Activated naive CD8-positive, alpha-beta T cell (primary cell): ENCODE measurements around the gene KRT2.
"Not testable (repeated sequence)": the region's sequence is repeated elsewhere in the genome, so short reads cannot be mapped to it uniquely, and the experiment has no call there.

Source experiments
- H3K27ac Mint-ChIP-seq: one replicate; pipeline ENCODE4 v1.8.0; 2021; ENCODE audit warnings: mixed read lengths
- H3K27me3 Mint-ChIP-seq: one replicate; pipeline ENCODE4 v1.8.0; 2021; ENCODE audit warnings: mixed read lengths
- H3K36me3 Mint-ChIP-seq: one replicate; pipeline ENCODE4 v1.8.0; 2021; ENCODE audit warnings: mixed read lengths
- H3K4me1 Mint-ChIP-seq: one replicate; pipeline ENCODE4 v1.8.0; 2021; ENCODE audit warnings: low read depth, mixed read lengths
- H3K4me3 Mint-ChIP-seq: one replicate; pipeline ENCODE4 v1.8.0; 2021; ENCODE audit warnings: mild to moderate bottlenecking, mixed read lengths
- H3K9me3 Mint-ChIP-seq: one replicate; pipeline ENCODE4 v1.8.0; 2021; ENCODE audit warnings: low read depth, mixed read lengths

KRT2 gene

DNA sequence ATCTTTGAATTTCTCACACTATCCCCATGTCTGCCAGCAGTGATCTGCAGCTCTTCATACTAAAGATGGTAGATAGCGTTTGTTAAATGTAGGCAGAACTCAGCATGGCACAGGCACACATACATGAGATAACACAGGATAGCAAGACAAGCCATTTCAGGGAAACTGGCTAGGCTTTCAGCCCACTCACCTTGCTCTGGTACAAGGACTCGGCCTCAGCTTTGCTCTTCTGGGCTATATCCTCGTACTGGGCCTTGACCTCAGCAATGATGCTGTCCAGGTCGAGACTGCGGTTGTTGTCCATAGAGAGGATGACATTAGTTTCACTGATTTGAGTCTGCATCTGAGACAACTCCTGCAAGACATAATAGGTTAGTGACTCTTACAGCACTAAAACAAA lies 25.1 kb upstream of the KRT2 start:
- H3K36me3 Mint-ChIP-seq: no peaks in the 10 kb centered on the region
- H3K27me3 Mint-ChIP-seq: no peaks in the 10 kb centered on the region
- H3K27ac Mint-ChIP-seq: no peak overlapping the region
- H3K4me1 Mint-ChIP-seq: peaks cover 44% of the 10 kb centered on the region
- peak overlapping the region; percentile 52 for H3K4me3 Mint-ChIP-seq
- no peaks in the 10 kb centered on the region for H3K9me3 Mint-ChIP-seq

DNA sequence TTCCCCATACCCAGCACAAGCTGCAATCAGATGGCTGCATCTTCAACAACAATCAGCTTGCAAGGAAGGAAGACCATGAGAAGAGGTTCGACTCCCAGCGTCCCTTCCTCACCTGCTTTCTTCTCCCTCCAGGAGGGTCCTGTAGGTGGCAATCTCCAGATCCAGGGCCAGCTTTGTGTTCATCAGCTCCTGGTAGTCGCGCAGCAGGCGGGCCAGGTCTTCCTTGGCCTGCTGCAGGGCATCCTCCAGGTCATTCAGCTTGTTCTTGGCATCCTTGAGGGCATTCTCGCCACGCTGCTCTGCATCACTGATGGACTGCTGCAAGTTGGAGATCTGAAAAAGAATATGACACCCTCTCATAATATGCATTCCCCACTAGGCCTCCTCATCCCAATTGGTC lies 24.2 kb upstream of the KRT2 start:
- H3K4me1 Mint-ChIP-seq: peaks cover 34% of the 10 kb centered on the region
- H3K27me3 Mint-ChIP-seq: no peaks in the 10 kb centered on the region
- no peaks in the 10 kb centered on the region for H3K36me3 Mint-ChIP-seq
- peak overlapping the region; percentile 52 for H3K4me3 Mint-ChIP-seq
- no peaks in the 10 kb centered on the region for H3K9me3 Mint-ChIP-seq
- H3K27ac Mint-ChIP-seq: peak overlapping the region; percentile 7

DNA sequence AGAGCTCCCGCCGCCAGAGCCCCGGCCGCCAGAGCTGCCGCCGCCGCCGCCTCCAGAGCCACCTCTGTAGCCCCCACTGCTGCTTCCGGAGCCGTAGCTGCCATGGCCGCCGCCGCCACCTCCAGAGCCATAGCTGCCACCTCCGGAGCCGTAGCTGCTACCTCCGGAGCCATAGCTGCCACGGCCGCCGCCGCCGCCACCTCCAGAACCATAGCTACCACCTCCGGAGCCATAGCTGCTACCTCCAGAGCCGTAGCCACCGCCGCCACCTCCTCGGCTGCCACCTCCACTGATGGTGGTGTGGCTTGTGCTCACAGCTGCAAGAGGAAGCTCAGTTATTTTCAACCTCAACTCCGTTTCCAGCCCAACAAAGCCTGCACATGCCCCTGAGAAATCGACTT lies 23.3 kb upstream of the KRT2 start:
- Mint-ChIP-seq H3K9me3 (no peaks in the 10 kb centered on the region), H3K27me3 (no peaks in the 10 kb centered on the region), H3K4me3 (peak overlapping the region; percentile 52), H3K4me1 (peaks cover 26% of the 10 kb centered on the region), H3K36me3 (no peaks in the 10 kb centered on the region), H3K27ac (no peak overlapping the region)

DNA sequence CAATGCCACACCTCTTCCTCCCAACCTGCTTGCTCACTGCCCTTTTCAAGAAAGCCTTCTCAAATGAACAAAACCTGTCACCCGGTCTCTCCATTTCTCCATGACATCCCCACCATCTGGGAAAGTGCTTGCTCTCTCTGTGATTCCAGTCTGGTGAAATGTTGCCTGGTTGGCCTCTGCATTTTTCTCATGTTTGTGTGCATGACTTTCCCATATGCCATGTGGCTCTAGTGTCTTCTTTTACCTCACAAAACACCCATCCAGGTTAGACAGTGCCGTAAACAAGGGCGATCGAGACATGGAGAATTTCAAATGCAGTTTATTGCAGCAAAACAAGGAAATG lies 22.4 kb upstream of the KRT2 start:
- H3K27ac Mint-ChIP-seq: peak overlapping the region; percentile 46
- H3K9me3 Mint-ChIP-seq: no peaks in the 10 kb centered on the region
- H3K27me3 Mint-ChIP-seq: no peaks in the 10 kb centered on the region
- H3K4me3 Mint-ChIP-seq: peak overlapping the region; percentile 65
- H3K4me1 Mint-ChIP-seq: peaks cover 22% of the 10 kb centered on the region
- H3K36me3 Mint-ChIP-seq: no peaks in the 10 kb centered on the region

DNA sequence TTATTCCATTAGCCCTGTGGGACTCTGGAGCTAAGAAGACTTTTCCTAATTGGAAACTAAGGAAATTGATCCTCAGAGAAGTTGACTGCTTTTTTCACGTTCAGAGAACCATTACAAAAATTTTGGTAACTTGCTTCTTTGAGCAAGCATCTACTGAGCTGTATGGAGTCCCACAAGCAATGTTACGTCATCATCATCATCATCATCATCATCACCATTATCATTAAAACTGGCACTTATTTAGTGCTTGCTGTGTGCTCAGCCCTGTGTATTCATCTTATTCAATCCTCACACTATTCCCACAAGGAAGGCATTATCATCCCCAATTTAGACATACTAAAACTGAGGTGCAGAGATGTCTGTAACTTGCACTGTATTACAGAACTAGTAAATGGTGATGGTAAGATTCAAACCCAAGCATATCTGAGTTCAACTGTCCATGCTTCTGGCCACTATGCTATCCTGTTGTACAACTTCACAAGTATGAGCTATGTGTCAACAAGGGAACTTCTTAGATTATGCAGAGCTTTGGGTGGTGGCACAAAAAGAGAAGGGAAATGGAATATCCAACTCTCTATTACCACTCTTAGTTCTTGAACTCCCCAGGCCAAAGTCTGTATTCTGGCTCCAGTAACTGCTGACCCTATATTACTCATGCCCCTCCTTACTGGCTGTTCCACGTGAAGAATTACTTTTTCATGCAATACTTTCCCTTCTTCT lies 21.9 kb upstream of the KRT2 start:
- Mint-ChIP-seq H3K27me3 (no peaks in the 10 kb centered on the region), H3K36me3 (no peaks in the 10 kb centered on the region), H3K4me1 (peaks cover 19% of the 10 kb centered on the region), H3K9me3 (no peaks in the 10 kb centered on the region), H3K4me3 (no peak overlapping the region), H3K27ac (no peak overlapping the region)

DNA sequence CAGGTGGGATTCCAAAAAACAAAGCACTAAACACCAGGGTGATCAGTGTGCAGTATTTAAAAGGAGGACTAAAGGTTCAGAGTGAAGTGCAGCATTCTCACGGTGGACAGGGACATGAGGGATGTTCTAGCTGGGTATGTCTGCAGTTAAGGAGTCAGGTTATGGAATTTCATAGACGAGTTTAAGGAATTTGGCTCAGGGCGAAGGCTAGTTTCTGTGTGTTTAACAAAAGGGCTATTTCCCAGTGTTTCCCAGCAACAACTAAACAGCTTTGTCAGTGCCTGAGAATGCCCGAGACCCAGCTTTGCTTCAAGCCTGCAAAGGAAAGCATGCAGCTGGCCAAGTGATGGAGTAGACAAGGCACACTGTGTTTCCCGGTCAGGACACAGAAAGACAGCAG lies 21.2 kb upstream of the KRT2 start:
- H3K4me1 Mint-ChIP-seq: peaks cover 19% of the 10 kb centered on the region
- H3K36me3 Mint-ChIP-seq: no peaks in the 10 kb centered on the region
- no peaks in the 10 kb centered on the region for H3K9me3 Mint-ChIP-seq
- no peak overlapping the region for H3K4me3 Mint-ChIP-seq
- no peak overlapping the region for H3K27ac Mint-ChIP-seq
- no peaks in the 10 kb centered on the region for H3K27me3 Mint-ChIP-seq

DNA sequence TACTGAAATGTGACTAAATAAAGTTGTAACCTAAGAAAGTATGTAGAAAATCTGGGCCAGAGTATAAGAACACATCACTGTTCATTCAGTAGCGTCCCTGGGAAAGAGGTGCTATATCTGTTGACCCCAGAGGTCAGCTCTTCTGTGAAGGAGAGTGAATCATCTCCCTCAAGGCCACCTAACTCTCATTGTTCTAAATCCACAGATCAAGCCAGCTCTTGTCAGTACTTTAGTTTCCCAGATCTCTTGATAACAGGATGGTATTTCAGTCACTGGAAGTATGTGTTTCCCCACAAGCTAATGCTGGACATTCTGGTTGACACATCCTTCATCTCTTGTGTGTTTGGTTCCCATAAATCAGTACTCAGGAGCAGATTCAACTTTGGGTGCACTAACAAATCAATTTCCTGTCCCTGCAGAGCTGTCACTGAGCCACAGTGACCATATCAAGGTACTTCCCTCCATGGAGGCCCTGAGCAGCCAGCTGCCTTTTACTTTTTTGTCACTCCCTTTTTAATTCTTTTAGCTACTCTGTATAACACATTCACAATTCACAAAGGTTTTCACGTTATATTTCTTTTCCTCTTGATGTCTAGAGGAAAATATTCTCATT lies 20.4 kb upstream of the KRT2 start:
- no peaks in the 10 kb centered on the region for H3K36me3 Mint-ChIP-seq
- H3K4me3 Mint-ChIP-seq: no peak overlapping the region
- H3K4me1 Mint-ChIP-seq: peaks cover 20% of the 10 kb centered on the region
- H3K27me3 Mint-ChIP-seq: no peaks in the 10 kb centered on the region
- H3K27ac Mint-ChIP-seq: no peak overlapping the region
- H3K9me3 Mint-ChIP-seq: no peaks in the 10 kb centered on the region

DNA sequence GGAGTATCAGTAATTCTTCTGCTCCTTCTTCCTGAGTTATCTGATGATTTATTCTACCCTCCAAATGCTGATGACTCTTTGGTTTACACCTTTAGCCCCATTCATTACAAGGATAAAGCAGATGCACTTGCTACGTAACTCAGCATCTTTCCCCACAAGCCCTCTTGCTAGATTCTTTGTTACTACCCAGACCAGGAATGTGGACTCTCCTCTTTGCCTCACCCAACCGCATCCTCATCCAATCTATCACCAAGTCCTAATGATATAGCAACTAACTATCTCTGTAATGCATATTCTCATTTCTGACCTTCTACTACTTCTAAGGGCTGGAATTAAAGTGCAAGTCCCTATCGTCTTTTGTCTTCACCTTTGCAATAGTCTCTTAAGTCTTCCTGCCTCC lies 18.9 kb upstream of the KRT2 start:
- Mint-ChIP-seq H3K4me1 (peaks cover 16% of the 10 kb centered on the region), H3K4me3 (no peak overlapping the region), H3K36me3 (no peaks in the 10 kb centered on the region), H3K27ac (no peak overlapping the region), H3K9me3 (no peaks in the 10 kb centered on the region), H3K27me3 (no peaks in the 10 kb centered on the region)

DNA sequence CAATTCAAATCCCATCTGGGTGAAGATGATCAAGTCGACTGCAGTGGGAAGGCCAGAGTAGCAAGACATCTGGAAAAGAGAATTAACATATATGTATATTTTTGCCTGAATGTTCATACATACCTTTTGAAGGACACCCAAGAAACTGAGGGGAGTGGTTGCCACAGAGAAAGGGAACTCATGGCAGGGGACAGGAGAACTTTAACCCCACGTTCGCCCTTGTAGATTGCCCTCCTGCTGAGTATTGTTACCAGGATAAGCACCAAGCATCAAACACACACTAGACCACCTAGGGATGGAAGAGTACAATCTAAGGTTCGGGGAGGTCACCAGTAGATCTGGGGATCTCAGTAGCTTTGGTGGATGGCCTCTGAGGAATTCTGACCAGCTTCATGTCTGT lies 18.5 kb upstream of the KRT2 start:
- no peaks in the 10 kb centered on the region for H3K36me3 Mint-ChIP-seq
- H3K4me1 Mint-ChIP-seq: peaks cover 13% of the 10 kb centered on the region
- H3K27ac Mint-ChIP-seq: no peak overlapping the region
- H3K9me3 Mint-ChIP-seq: no peaks in the 10 kb centered on the region
- H3K4me3 Mint-ChIP-seq: no peak overlapping the region
- H3K27me3 Mint-ChIP-seq: no peaks in the 10 kb centered on the region

DNA sequence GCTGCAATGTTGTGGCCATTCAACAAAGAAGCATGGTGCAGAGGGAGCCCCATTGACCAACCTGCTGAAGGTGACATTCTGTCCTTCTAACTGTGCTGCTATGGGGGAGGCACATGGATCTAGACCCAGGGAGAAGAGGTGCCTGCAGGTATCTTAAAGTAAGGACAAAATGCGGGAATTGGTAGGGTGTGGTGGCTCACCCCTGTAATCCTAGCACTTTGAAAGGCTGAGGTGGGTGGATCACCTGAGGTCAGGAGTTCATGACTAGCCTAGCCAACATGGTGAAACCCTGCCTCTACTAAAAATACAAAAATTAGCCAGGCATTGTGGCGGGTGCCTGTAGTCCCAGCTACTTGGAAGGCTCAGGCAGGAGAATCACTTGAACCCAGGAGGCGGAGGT lies 17.9 kb upstream of the KRT2 start:
- not testable (repeated sequence) for H3K27ac Mint-ChIP-seq, H3K9me3 Mint-ChIP-seq, H3K27me3 Mint-ChIP-seq, H3K4me3 Mint-ChIP-seq, H3K36me3 Mint-ChIP-seq
- H3K4me1 Mint-ChIP-seq: peaks cover 12% of the 10 kb centered on the region

DNA sequence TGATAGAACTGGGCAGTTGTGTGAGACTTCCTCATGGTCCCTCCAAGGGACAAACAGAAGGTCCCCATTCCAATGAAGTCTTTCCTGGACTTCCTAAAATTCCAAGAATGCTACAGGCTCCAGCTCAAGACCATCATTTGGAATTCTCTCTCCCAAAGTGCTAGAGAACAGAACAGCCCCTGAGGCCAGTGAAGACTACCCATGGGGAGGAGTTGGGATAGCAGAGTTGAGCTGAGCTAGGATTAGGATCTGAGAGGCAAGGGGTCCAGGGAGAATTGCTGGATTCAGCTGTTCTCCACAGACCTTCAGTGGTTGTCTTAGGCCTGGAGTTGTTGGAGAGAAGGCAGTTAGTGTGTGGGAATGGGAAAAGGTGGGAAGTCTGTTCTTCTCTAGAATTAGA lies 17.4 kb upstream of the KRT2 start:
- Mint-ChIP-seq H3K4me1 (peaks cover 8% of the 10 kb centered on the region), H3K27me3 (no peaks in the 10 kb centered on the region), H3K9me3 (no peaks in the 10 kb centered on the region), H3K27ac (no peak overlapping the region), H3K4me3 (no peak overlapping the region), H3K36me3 (no peaks in the 10 kb centered on the region)

DNA sequence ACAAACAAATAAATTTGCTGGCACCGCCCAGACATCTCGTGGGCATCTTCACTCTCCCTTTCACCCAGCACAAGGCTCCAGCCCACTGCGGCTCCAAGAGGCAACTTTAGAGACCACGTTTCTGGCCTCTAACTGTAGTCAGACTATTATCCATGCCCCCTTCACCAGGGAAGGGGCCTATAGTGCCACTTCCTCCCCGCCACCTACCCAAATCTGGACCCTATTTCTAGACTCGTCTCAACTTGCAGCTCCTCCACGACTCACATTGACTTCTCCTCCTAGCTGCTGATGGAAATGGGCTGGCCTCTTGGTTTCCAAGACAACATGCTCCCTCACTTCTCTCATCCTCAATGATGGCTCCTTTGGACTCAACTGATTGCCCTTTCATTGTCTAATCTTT lies 15.9 kb upstream of the KRT2 start:
- H3K36me3 Mint-ChIP-seq: no peaks in the 10 kb centered on the region
- no peak overlapping the region for H3K27ac Mint-ChIP-seq
- H3K4me1 Mint-ChIP-seq: peaks cover 3% of the 10 kb centered on the region
- no peak overlapping the region for H3K4me3 Mint-ChIP-seq
- H3K9me3 Mint-ChIP-seq: no peaks in the 10 kb centered on the region
- H3K27me3 Mint-ChIP-seq: no peaks in the 10 kb centered on the region

DNA sequence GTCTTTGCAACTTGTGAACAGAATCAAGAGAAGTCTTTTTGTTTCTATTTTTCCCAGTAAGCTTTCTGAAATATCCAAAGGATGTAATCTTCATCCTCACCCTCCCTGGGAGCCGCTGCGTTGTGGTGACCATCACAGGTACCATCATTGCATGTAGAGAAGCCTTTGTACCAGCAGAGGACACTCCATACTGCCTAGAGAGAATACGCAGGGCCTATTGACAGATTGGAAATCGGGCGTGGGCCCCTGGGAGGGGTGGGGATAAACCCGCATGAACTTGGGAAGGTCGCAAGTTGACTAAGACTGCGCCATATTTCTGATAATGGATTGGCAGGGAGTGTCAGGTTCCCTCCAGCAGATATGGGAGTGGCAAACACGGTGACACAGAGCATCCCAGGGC lies 15.5 kb upstream of the KRT2 start:
- Mint-ChIP-seq H3K4me1 (peaks cover 7% of the 10 kb centered on the region), H3K27ac (no peak overlapping the region), H3K27me3 (no peaks in the 10 kb centered on the region), H3K36me3 (no peaks in the 10 kb centered on the region), H3K4me3 (no peak overlapping the region), H3K9me3 (no peaks in the 10 kb centered on the region)

DNA sequence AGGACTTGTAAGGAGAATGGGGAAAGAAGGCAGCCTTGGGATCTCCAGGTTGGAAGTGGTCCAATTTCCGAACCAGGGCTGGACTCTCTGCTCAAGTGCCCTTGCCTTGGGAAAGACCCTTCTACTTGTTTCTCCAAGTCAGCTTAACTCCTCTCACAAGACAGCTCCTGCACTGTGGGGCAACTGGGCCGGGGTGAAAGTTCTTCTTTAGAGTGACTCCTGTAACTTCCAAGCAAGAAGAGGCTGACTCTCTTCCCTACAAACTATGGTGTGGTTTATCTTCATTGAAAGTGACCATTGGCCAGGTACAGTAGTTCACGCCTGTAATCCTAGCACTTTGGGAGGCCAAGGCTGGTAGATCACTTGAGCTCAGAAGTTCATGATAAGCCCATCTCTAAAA lies 14.5 kb upstream of the KRT2 start:
- H3K4me1 Mint-ChIP-seq: peaks cover 13% of the 10 kb centered on the region
- no peaks in the 10 kb centered on the region for H3K27me3 Mint-ChIP-seq
- H3K36me3 Mint-ChIP-seq: no peaks in the 10 kb centered on the region
- H3K27ac Mint-ChIP-seq: no peak overlapping the region
- H3K4me3 Mint-ChIP-seq: no peak overlapping the region
- no peaks in the 10 kb centered on the region for H3K9me3 Mint-ChIP-seq

DNA sequence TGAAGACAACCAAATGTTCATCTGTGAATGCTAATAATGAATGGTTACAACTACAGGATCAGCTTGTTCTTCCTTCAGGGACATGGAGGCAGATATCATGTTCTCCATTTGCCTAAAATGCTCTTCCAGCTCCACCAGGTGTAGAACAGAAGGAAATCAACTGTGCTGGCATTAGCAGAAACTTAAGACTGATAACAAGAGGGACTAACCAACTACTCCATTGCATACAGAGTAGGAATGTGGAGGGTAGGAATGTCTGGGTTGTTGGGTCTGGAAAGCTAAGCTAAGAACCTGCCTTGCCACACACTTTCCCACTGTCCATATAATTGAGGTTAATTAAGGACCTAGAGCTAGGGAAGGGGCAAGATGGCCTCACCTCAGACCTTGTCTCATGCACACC lies 11.4 kb upstream of the KRT2 start:
- no peaks in the 10 kb centered on the region for H3K36me3 Mint-ChIP-seq
- H3K27me3 Mint-ChIP-seq: no peaks in the 10 kb centered on the region
- peaks cover 13% of the 10 kb centered on the region for H3K4me1 Mint-ChIP-seq
- H3K27ac Mint-ChIP-seq: no peak overlapping the region
- H3K4me3 Mint-ChIP-seq: no peak overlapping the region
- H3K9me3 Mint-ChIP-seq: no peaks in the 10 kb centered on the region

DNA sequence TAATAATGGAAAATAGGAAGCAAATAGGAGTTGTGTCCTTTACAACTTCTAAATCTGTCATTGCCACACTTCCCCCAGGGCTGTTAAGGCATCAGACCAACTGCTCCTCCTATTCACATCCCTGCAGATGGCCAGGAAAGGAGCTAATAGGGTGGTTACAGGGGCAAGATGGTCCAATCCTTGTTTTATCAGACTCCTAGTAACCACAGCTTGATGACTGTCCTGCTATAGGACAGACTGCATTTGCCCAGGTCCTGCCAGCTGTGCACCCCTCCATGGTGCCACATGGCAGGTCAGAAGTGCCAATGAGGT lies 10.9 kb upstream of the KRT2 start:
- Mint-ChIP-seq H3K9me3 (no peaks in the 10 kb centered on the region), H3K36me3 (no peaks in the 10 kb centered on the region), H3K4me3 (no peak overlapping the region), H3K27ac (no peak overlapping the region), H3K4me1 (peaks cover 13% of the 10 kb centered on the region), H3K27me3 (no peaks in the 10 kb centered on the region)
